ENCODE data around the gene CECR2. TPM values are rescaled to one million over a fixed set of nuclear protein-coding genes. Genes with fewer than 3 reads are reported as not detected.

The CECR2 gene
- total and polyA plus RNA-seq, 2 of the 8 experiments (the other 6 are each of a cell fraction or from before 2014, with no cell fraction given), result 18.3 to 123 TPM

GRCh38 chr22:17396516-17396915, 27.3 kb downstream of the CECR2 start (continued):
- TF ChIP-seq, protein P1, sequence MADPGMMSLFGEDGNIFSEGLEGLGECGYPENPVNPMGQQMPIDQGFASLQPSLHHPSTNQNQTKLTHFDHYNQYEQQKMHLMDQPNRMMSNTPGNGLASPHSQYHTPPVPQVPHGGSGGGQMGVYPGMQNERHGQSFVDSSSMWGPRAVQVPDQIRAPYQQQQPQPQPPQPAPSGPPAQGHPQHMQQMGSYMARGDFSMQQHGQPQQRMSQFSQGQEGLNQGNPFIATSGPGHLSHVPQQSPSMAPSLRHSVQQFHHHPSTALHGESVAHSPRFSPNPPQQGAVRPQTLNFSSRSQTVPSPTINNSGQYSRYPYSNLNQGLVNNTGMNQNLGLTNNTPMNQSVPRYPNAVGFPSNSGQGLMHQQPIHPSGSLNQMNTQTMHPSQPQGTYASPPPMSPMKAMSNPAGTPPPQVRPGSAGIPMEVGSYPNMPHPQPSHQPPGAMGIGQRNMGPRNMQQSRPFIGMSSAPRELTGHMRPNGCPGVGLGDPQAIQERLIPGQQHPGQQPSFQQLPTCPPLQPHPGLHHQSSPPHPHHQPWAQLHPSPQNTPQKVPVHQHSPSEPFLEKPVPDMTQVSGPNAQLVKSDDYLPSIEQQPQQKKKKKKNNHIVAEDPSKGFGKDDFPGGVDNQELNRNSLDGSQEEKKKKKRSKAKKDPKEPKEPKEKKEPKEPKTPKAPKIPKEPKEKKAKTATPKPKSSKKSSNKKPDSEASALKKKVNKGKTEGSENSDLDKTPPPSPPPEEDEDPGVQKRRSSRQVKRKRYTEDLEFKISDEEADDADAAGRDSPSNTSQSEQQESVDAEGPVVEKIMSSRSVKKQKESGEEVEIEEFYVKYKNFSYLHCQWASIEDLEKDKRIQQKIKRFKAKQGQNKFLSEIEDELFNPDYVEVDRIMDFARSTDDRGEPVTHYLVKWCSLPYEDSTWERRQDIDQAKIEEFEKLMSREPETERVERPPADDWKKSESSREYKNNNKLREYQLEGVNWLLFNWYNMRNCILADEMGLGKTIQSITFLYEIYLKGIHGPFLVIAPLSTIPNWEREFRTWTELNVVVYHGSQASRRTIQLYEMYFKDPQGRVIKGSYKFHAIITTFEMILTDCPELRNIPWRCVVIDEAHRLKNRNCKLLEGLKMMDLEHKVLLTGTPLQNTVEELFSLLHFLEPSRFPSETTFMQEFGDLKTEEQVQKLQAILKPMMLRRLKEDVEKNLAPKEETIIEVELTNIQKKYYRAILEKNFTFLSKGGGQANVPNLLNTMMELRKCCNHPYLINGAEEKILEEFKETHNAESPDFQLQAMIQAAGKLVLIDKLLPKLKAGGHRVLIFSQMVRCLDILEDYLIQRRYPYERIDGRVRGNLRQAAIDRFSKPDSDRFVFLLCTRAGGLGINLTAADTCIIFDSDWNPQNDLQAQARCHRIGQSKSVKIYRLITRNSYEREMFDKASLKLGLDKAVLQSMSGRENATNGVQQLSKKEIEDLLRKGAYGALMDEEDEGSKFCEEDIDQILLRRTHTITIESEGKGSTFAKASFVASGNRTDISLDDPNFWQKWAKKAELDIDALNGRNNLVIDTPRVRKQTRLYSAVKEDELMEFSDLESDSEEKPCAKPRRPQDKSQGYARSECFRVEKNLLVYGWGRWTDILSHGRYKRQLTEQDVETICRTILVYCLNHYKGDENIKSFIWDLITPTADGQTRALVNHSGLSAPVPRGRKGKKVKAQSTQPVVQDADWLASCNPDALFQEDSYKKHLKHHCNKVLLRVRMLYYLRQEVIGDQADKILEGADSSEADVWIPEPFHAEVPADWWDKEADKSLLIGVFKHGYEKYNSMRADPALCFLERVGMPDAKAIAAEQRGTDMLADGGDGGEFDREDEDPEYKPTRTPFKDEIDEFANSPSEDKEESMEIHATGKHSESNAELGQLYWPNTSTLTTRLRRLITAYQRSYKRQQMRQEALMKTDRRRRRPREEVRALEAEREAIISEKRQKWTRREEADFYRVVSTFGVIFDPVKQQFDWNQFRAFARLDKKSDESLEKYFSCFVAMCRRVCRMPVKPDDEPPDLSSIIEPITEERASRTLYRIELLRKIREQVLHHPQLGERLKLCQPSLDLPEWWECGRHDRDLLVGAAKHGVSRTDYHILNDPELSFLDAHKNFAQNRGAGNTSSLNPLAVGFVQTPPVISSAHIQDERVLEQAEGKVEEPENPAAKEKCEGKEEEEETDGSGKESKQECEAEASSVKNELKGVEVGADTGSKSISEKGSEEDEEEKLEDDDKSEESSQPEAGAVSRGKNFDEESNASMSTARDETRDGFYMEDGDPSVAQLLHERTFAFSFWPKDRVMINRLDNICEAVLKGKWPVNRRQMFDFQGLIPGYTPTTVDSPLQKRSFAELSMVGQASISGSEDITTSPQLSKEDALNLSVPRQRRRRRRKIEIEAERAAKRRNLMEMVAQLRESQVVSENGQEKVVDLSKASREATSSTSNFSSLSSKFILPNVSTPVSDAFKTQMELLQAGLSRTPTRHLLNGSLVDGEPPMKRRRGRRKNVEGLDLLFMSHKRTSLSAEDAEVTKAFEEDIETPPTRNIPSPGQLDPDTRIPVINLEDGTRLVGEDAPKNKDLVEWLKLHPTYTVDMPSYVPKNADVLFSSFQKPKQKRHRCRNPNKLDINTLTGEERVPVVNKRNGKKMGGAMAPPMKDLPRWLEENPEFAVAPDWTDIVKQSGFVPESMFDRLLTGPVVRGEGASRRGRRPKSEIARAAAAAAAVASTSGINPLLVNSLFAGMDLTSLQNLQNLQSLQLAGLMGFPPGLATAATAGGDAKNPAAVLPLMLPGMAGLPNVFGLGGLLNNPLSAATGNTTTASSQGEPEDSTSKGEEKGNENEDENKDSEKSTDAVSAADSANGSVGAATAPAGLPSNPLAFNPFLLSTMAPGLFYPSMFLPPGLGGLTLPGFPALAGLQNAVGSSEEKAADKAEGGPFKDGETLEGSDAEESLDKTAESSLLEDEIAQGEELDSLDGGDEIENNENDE (IDR thresholded peaks at IDR 0.05; ENCODE audit: insufficient replicate concordance, low read length), result no peak
- TF ChIP-seq CBX5 (IDR thresholded peaks at IDR 0.05; ENCODE audit: low read depth, low read length) (no peak), TBP (IDR thresholded peaks at IDR 0.05; ENCODE audit: low read depth, low read length) (no peak), KDM5A (IDR thresholded peaks at IDR 0.05; ENCODE audit: low read length) (no peak)
- TF ChIP-seq, protein P2, sequence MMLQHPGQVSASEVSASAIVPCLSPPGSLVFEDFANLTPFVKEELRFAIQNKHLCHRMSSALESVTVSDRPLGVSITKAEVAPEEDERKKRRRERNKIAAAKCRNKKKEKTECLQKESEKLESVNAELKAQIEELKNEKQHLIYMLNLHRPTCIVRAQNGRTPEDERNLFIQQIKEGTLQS (IDR thresholded peaks at IDR 0.05; ENCODE audit: insufficient read depth, low read depth, low read length), result no peak
